H1 (cell line): ENCODE results near the gene SLC6A6. TPM values are rescaled to one million over a fixed set of nuclear protein-coding genes. Genes with fewer than 3 reads are reported as not detected.

Source experiments
- CTCF ChIA-PET: fragments of 300-600 bp; sonication (Branson Sonifier 250); formaldehyde crosslinking; loops from one replicate; lab custom pipeline; 2021; ENCODE audit not compliant: partially characterized antibody; lab: Charles Lee
- POLR2A ChIA-PET: fragments of 300-600 bp; sonication (Branson Sonifier 250); formaldehyde crosslinking; loops from one replicate; lab custom pipeline; 2021; ENCODE audit warnings: inconsistent platforms; ENCODE audit not compliant: partially characterized antibody; lab: Charles Lee
- DNase-seq, 2 experiments: peaks; one replicate each; pipeline versions ENCODE4 v3.0.0 to v3.0.0-alpha.2; 2010 to 2022; ENCODE audit warnings: low spot score in 2 of 2, low read depth in 1 of 2, mixed read lengths in 1 of 2
- FAIRE-seq: peaks from 2 replicates; lab custom pipeline; 2011; peaks lifted over from hg19 to GRCh38; lab: Jason Lieb, UNC
- H2AFZ ChIP-seq: 2 replicates; pipeline ENCODE4 v1.8.1; 2012; ENCODE audit warnings: low read length, inconsistent platforms
- H2AK5ac ChIP-seq: 2 replicates; pipeline ENCODE4 v1.6.1; 2013; ENCODE audit warnings: low read depth, low read length
- H2BK120ac ChIP-seq: replicated peaks from 2 replicates; pipeline ENCODE3; 2013; ENCODE audit warnings: low read depth, low read length, inconsistent platforms
- H2BK12ac ChIP-seq: 2 replicates; pipeline ENCODE4 v1.6.1; 2013; ENCODE audit warnings: low read depth, low read length
- H2BK15ac ChIP-seq: 2 replicates; pipeline ENCODE4 v1.6.1; 2013; ENCODE audit warnings: low read length
- H2BK20ac ChIP-seq: 2 replicates; pipeline ENCODE4 v1.6.1; 2013; ENCODE audit warnings: low read length
- H2BK5ac ChIP-seq: 2 replicates; pipeline ENCODE4 v1.6.1; 2013; ENCODE audit warnings: low read depth, low read length
- H3K14ac ChIP-seq: 2 replicates; pipeline ENCODE4 v1.6.1; 2013; ENCODE audit warnings: inconsistent platforms; ENCODE audit not compliant: insufficient read length
- H3K18ac ChIP-seq: 2 replicates; pipeline ENCODE4 v1.6.1; 2013; ENCODE audit warnings: low read length; ENCODE audit errors: extremely low read depth
- H3K23ac ChIP-seq: 2 replicates; pipeline ENCODE4 v1.6.1; 2013; ENCODE audit warnings: inconsistent platforms; ENCODE audit not compliant: insufficient read length
- H3K23me2 ChIP-seq: 2 replicates; pipeline ENCODE4 v1.6.1; 2013; ENCODE audit warnings: low read depth, low read length
- H3K27ac ChIP-seq: 2 replicates; pipeline ENCODE4 v1.6.1; 2011; ENCODE audit warnings: low read depth, low read length, inconsistent platforms
- H3K27me3 ChIP-seq, 4 experiments: replicated peaks in 1 of 4; 1 replicate in 1 of 4; 2 replicates in 3 of 4; pipeline versions ENCODE4 v1.6.1 to v1.8.1; 2011 to 2013; ENCODE audit warnings: low read length in 3 of 4, mild to moderate bottlenecking in 3 of 4, inconsistent platforms in 2 of 4, mixed read lengths in 2 of 4, moderate library complexity in 1 of 4; ENCODE audit not compliant: control insufficient read depth in 3 of 4, insufficient read depth in 3 of 4; ENCODE audit errors: extremely low read depth in 1 of 4
- H3K36me3 ChIP-seq, 4 experiments: 2 replicates each; pipeline versions ENCODE4 v1.6.1 to v1.8.1; 2011 to 2013; ENCODE audit warnings: mild to moderate bottlenecking in 4 of 4, low read length in 3 of 4, moderate library complexity in 2 of 4, control low read depth in 1 of 4, inconsistent platforms in 1 of 4; ENCODE audit not compliant: insufficient read depth in 4 of 4, control insufficient read depth in 2 of 4
- H3K4ac ChIP-seq: replicated peaks from 2 replicates; pipeline ENCODE3; 2013; ENCODE audit warnings: low read length, low read depth, mixed read lengths, inconsistent platforms; ENCODE audit not compliant: insufficient read length
- H3K4me1 ChIP-seq, 4 experiments: replicated peaks in 1 of 4; 1 replicate in 1 of 4; 2 replicates in 3 of 4; pipeline versions ENCODE4 v1.6.1 to v1.8.1; 2011 to 2013; ENCODE audit warnings: low read length in 3 of 4, inconsistent platforms in 2 of 4, mixed read lengths in 1 of 4; ENCODE audit not compliant: insufficient read depth in 4 of 4, control insufficient read depth in 3 of 4
- H3K4me2 ChIP-seq, 2 experiments: 2 replicates each; pipeline versions ENCODE4 v1.6.1 to v1.8.1; 2011 to 2013; ENCODE audit warnings: low read depth in 2 of 2, low read length in 2 of 2, control low read depth in 1 of 2, inconsistent platforms in 1 of 2, mild to moderate bottlenecking in 1 of 2; ENCODE audit not compliant: insufficient read depth in 1 of 2
- H3K4me3 ChIP-seq, 4 experiments: fragments of 200-600, 300-600 bp in 1 of 4; sonication (generic), shearing (Covaris generic), sonication (Bioruptor Twin) in 1 of 4; 2 replicates each; pipeline versions ENCODE4 v1.5.1 to v1.8.1; 2011 to 2016; ENCODE audit warnings: low read length in 4 of 4, low read depth in 3 of 4, control low read depth in 2 of 4, inconsistent platforms in 2 of 4, mild to moderate bottlenecking in 2 of 4, mixed read lengths in 1 of 4, moderate library complexity in 1 of 4; ENCODE audit not compliant: insufficient read depth in 2 of 4; ENCODE audit errors: extremely low read depth in 1 of 4
- H3K56ac ChIP-seq: replicated peaks from 2 replicates; pipeline ENCODE3; 2013; ENCODE audit warnings: low read depth, mild to moderate bottlenecking, mixed read lengths, low read length, inconsistent platforms; ENCODE audit not compliant: insufficient read length
- H3K79me1 ChIP-seq: 2 replicates; pipeline ENCODE4 v1.6.1; 2013; ENCODE audit warnings: low read depth, low read length, control low read depth
- H3K79me2 ChIP-seq, 2 experiments: 2 replicates each; pipeline versions ENCODE4 v1.6.1 to v1.8.1; 2012 to 2013; ENCODE audit warnings: low read length in 2 of 2, mild to moderate bottlenecking in 2 of 2, inconsistent platforms in 1 of 2; ENCODE audit not compliant: insufficient read depth in 2 of 2, control insufficient read depth in 1 of 2
- H3K9ac ChIP-seq, 4 experiments: replicated peaks in 1 of 4; 1 replicate in 1 of 4; 2 replicates in 3 of 4; pipeline versions ENCODE4 v1.6.1 to v1.8.1; 2011 to 2013; ENCODE audit warnings: low read depth in 3 of 4, low read length in 3 of 4, control low read depth in 2 of 4, mild to moderate bottlenecking in 2 of 4, moderate library complexity in 2 of 4, inconsistent platforms in 1 of 4; ENCODE audit errors: extremely low read depth in 1 of 4
- H3K9me3 ChIP-seq, 2 experiments: 2 replicates each; pipeline versions ENCODE4 v1.6.1 to v1.8.1; 2012 to 2013; ENCODE audit warnings: mild to moderate bottlenecking in 2 of 2, moderate library complexity in 2 of 2, control low read depth in 1 of 2, inconsistent platforms in 1 of 2, low read depth in 1 of 2, low read length in 1 of 2, mixed read lengths in 1 of 2; ENCODE audit not compliant: insufficient read depth in 2 of 2
- H4K20me1 ChIP-seq, 2 experiments: replicated peaks in 1 of 2; 2 replicates each; pipeline versions ENCODE3 to v1.8.1; 2011 to 2013; ENCODE audit warnings: inconsistent platforms in 2 of 2, low read length in 2 of 2, mild to moderate bottlenecking in 1 of 2; ENCODE audit not compliant: insufficient read depth in 2 of 2, control insufficient read depth in 1 of 2
- H4K5ac ChIP-seq: 2 replicates; pipeline ENCODE4 v1.6.1; 2013; ENCODE audit warnings: low read length, low read depth, mixed read lengths, inconsistent platforms; ENCODE audit not compliant: insufficient read length
- H4K8ac ChIP-seq: 2 replicates; pipeline ENCODE4 v1.8.0; 2013; ENCODE audit warnings: mild to moderate bottlenecking, moderate library complexity, low read length, inconsistent platforms; ENCODE audit not compliant: insufficient read depth; ENCODE audit errors: extremely low read depth
- H4K91ac ChIP-seq: replicated peaks from 2 replicates; pipeline ENCODE3; 2013; ENCODE audit warnings: low read length, mixed read lengths, inconsistent platforms; ENCODE audit not compliant: insufficient read length
- NANOG ChIP-seq: IDR thresholded peaks from 2 replicates; pipeline ENCODE4 v1.6.1; 2011; ENCODE audit warnings: low read length, low read depth, mild to moderate bottlenecking, inconsistent platforms; ENCODE audit not compliant: insufficient read depth, poor library complexity, severe bottlenecking
- SP2 ChIP-seq: IDR thresholded peaks from 2 replicates; pipeline ENCODE4 v1.6.1; 2012; ENCODE audit warnings: mild to moderate bottlenecking, low read length, inconsistent platforms
- TEAD4 ChIP-seq: IDR thresholded peaks from 2 replicates; pipeline ENCODE4 v1.6.1; 2012; ENCODE audit warnings: low read depth, low read length, inconsistent platforms, mixed read lengths
- WGBS, 2 experiments: shearing (Covaris generic) in 1 of 2; methylation state at CpG; one replicate each; pipeline versions ENCODE4 v1.1.6 to v1.1.7; 2013 to 2015; ENCODE audit warnings: low lambda C conversion rate in 2 of 2, mixed read lengths in 2 of 2, inconsistent platforms in 1 of 2, low coverage in 1 of 2, missing lambda C conversion rate in 1 of 2; ENCODE audit not compliant: insufficient replicate concordance in 2 of 2, insufficient coverage in 1 of 2, insufficient read length in 1 of 2; ENCODE audit errors: extremely low coverage in 1 of 2, missing lambda C conversion rate in 1 of 2; 5-methylcytosine and 5-hydroxymethylcytosine counted together
- polyA plus RNA-seq, 7 experiments: library from polyadenylated mRNA; depleted of rRNA in 3 of 7; stranded (reverse) in 5 of 7; unstranded in 2 of 7; fragments of >200 nt in 5 of 7; fragments of 200-250 nt in 2 of 7; gene quantifications; 1 replicate in 5 of 7; 2 replicates in 1 of 7; 4 replicates in 1 of 7; pipeline versions ENCODE4 v1.2.1 to v1.2.3, GENCODE V29; 2011 to 2013; ENCODE audit warnings: missing spikeins in 2 of 7, mixed read lengths in 2 of 7
- total RNA-seq: library from RNA; stranded (reverse); fragmentation: NEBNext Ultra II Directional; extraction: Animal tissue kit (Norgen Biotek cat#: 25700); gene quantifications from 2 replicates; pipeline ENCODE4 v1.2.1, GENCODE V29; 2021
- TF ChIP-seq, protein P1 (sequence below): IDR thresholded peaks from 2 replicates; pipeline ENCODE4 v1.6.1; 2012; ENCODE audit warnings: inconsistent platforms

Gene SLC6A6
- total and polyA plus RNA-seq, 2 of the 8 experiments (the other 6 are each of a cell fraction or from before 2014, with no cell fraction given), result 66.2 to 144 TPM

DNA sequence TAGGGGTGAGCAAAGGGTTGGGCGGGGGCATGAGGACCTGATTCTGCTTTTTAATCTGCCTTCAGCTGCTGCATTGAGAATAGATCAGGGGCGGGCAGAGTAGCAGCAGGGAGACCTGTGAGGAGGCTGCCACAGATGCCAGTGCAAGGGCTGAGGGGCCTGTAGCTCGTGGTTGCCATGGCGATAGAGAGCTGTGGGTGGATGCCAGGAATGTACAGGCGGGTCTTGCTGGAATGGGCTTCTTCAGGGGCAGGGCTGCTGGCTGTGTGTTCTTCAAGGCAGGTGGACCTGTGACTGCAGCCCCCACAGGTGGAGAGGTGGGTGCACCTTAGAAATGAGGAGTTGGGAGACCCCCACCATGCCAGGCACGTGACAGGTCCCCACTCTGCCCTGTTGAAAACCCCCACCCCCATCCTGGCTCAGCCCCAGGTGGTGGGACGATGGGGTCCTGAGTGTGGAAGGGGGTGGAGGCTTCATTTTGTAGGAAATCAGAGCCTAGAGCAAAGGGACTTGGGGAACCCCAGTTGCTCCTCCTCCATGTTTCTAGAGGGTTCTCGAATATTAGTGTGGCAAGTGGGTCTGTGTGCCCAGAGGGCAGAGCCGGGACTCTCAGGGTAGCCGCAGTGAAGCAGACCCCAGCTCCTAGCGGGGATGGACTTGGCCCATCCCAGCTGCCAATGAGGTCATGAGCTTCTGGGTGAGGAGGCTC is 38.3 kb downstream of the SLC6A6 start:
- H3K23ac ChIP-seq, result no peak overlapping the region
- no peak overlapping the region for H2BK120ac ChIP-seq
- H4K20me1 ChIP-seq, result peaks cover 15 to 34% of the 10 kb centered on the region in 2 experiments
- H3K79me1 ChIP-seq, result peaks cover 40% of the 10 kb centered on the region
- H3K56ac ChIP-seq, result no peak overlapping the region
- H3K79me2 ChIP-seq, result peaks cover 3 to 53% of the 10 kb centered on the region in 2 experiments; a peak in 3 of 4 replicates
- no peak overlapping the region for H4K8ac ChIP-seq
- H2BK12ac ChIP-seq, result no peak overlapping the region
- H4K91ac ChIP-seq, result no peak overlapping the region
- TF ChIP-seq, protein P1, sequence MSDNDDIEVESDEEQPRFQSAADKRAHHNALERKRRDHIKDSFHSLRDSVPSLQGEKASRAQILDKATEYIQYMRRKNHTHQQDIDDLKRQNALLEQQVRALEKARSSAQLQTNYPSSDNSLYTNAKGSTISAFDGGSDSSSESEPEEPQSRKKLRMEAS, result 0 out of 2 replicates have a peak, but pooled peaks have one; percentile 10
- peak; percentile 79 for TF ChIP-seq TEAD4
- no peak for TF ChIP-seq NANOG
- TF ChIP-seq SP2, result no peak
- H3K36me3 ChIP-seq, result peaks cover 0 to 14% (median 2%) of the 10 kb centered on the region in 4 experiments; a peak in 6 of 8 replicates
- DNase-seq (no peak), FAIRE-seq (no peak)
- no peak overlapping the region for H2BK15ac ChIP-seq
- ChIA-PET CTCF (interaction anchor here (0.6 to 3.0 kb wide), 11 partner anchors 9 to 237 kb away, joined by 3 to 12 read pairs (median 3); no protein-coding TSS in a partner anchor), POLR2A (interaction anchor here (0.6 to 1.7 kb wide), 4 partner anchors 9 to 262 kb away, joined by 3 read pairs; partner anchors contain the start of genes LSM3 and XPC)
- no peak overlapping the region for H3K18ac ChIP-seq
- no peak overlapping the region for H2BK5ac ChIP-seq
- H3K4me3 ChIP-seq, result no peak overlapping the region
- no peak overlapping the region for H2AK5ac ChIP-seq
- peaks cover 5 to 16% (median 9%) of the 10 kb centered on the region in 4 experiments for H3K4me1 ChIP-seq
- H4K5ac ChIP-seq, result no peak overlapping the region
- no peak overlapping the region for H3K4ac ChIP-seq
- no peaks in the 10 kb centered on the region; a peak in 1 of 7 replicates for H3K27me3 ChIP-seq
- H2BK20ac ChIP-seq, result no peak overlapping the region
- H3K23me2 ChIP-seq, result no peaks in the 10 kb centered on the region
- H3K14ac ChIP-seq, result no peak overlapping the region
- H3K27ac ChIP-seq, result no peak overlapping the region
- H2AFZ ChIP-seq, result no peak overlapping the region
- WGBS, 2 experiments, result 73% methylated on average over 9 of the region's 11 CpGs; no CpG with 5 or more reads in 1 of the 2 experiments
- no peak overlapping the region for H3K9ac ChIP-seq
- no peaks in the 10 kb centered on the region for H3K9me3 ChIP-seq
- H3K4me2 ChIP-seq, result no peak overlapping the region
